ENCODE data around the gene SMIM24.
"Not testable (repeated sequence)": the region's sequence is repeated elsewhere in the genome, so short reads cannot be mapped to it uniquely, and the experiment has no call there.

Gene SMIM24

DNA sequence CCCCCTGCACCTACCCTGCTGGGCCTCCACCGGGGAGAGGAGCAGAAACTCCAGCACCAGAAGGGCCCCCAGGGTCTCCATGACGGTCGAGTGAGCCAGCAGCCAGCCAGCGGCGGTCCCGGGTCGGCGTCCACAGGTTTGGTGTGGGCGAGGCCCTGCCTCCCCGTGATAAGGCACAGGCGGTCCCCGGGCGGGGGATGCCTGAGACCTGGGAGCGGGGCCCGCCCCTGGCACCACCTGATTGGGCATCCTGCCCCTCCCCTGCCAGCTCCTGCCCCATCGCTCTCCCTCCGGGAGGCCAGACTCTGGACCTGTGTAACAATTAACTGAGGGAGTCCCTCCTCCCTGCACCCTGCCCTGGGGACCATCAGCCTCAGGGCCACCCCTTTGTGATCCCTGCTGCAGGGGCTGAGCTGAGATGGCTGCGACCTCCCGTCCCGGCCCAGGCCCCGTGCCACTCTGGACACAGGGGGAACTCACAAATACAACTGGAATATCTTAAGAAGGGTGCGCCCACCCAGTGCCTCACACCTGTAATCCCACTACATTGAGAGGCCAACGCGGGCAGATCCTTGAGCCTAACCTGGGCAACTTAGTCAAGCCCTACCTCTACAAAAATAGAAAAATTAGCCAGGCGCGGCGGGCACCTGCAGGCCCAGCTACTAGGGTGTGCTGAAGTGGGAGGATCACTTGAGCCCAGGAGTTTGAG lies at the start of gene SMIM24:
TSS of gene SMIM24 (minus strand) at position 143 of the 709 bp plus-strand sequence. CDS start at position 81, 62 bp downstream.
- DNase-seq (ENCODE audit: low spot score) = peak; percentile 36

DNA sequence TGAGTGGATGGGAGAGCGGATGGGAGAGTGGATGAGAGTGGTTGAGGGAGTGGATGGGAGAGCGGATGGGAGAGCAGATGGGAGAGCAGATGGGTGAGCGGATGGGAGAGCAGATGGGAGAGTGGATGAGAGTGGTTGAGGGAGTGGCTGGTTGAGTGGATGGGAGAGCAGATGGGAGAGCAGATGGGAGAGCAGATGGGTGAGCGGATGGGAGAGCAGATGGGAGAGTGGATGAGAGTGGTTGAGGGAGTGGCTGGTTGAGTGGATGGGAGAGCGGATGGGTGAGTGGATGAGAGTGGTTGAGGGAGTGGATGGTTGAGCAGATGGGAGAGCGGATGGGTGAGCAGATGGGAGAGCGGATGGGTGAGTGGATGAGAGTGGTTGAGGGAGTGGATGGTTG lies 49.0 kb upstream of the SMIM24 start:
- not testable (repeated sequence) for DNase-seq (ENCODE audit: low spot score)

DNA sequence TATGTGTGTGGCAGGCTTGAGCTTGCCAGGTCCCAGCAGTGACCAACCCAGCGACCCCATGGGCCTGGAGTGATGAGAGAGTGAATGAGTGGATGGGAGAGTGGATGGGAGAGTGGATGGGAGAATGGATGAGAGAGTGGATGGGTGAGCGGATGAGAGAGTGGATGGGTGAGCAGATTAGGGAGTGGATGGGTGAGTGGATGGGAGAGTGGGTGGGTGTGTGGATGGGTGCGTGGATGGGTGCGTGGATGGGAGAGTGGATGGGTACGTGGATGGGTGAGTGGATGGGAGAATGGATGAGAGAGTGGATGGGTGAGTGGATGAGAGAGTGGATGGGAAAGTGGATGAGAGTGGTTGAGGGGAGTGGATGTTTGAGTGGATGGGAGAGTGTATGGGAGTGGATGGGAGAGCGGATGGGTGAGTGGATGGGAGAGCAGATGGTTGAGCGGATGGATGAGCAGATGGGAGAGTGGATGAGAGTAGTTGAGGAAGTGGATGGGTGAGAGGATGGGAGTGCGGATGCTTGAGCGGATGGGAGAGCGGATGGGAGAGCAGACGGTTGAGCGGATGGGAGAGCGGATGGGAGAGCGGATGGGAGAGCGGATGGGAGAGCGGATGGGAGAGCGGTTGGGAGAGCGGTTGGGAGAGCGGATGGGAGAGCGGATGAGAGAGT lies 48.4 kb upstream of the SMIM24 start:
- DNase-seq (ENCODE audit: low spot score) = no peak

DNA sequence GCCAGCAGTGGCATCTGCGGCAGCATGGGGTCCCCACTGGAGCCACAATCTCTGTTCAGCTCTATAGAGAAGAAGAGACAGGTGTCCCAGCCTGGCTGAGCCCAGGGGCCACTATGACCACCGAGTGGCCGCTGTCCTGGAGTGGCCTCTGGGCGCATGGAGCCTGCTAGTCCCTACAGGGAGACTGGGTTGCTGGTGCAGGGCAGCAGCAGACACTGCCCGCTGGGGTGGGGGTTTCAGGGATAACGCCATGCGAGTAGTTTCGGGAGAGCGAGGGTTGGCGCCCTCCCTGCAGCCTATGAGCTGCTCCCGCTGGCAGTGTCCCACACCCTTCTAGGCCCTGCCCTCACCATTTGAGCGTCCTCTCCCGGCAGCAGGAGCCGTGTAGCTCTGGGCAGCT lies 47.8 kb upstream of the SMIM24 start:
- DNase-seq (ENCODE audit: low spot score) = no peak

DNA sequence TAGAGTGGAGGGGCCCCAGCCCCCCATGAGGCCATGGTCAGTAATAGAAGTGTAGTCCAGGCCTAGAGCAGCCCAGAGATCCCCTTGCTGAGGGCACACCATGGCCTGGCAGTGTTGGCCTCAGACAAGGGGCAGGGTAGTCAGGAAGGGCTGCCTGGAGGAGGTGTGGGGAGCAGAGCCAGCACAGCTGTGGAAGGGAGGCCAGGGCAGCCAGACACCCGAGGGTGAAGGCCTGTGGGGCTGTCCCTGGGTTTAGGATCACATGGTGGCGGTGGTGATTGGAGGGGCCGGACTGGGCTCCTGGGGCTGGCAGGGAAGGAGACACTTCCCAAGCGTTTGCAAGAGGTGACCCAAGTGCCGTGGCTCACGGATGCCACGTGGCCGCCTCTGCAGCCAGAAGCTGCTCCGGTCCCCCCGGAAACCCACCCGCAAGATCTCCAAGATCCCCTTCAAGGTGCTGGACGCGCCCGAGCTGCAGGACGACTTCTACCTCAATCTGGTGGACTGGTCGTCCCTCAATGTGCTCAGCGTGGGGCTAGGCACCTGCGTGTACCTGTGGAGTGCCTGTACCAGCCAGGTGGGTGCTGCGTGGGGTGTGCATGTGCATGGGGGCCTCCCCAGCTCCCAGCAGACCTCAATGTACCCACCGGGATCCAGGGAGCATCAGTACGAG lies 47.0 kb upstream of the SMIM24 start:
- no peak for DNase-seq (ENCODE audit: low spot score)

DNA sequence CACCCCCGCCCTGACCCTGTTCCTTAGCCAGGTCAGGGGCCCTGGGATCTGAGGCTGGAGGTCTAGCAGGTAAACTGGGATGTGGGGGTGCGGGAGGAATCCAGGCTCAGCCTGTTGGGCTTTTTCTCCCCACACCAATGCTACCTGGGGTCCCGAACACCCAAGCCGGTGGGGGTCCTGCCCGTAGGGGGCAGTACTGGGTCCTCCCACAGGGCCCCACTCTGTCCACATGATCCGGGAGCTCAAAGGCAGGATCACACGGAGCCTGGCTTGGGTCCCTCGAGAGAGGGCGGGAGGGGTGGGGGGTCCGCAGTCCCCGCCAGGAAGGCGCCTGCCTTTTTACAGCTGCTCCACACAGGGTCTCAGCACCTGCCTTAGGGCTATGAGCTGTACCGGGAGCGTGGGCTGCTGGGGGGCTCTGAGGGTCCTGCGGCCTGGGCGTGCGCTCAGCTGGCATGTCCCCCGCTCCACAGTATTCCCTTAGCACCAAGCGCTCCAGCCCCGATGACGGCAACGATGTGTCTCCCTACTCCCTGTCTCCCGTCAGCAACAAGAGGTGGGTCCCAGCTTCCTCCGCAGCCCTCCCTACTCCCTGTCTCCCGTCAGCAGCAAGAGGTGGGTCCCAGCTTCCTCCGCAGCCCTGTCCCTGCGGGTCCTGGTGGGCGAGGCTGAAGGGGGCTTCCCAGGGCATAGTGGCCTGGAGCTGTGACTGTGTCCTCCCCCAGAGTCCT lies 46.3 kb upstream of the SMIM24 start:
- no peak for DNase-seq (ENCODE audit: low spot score)

DNA sequence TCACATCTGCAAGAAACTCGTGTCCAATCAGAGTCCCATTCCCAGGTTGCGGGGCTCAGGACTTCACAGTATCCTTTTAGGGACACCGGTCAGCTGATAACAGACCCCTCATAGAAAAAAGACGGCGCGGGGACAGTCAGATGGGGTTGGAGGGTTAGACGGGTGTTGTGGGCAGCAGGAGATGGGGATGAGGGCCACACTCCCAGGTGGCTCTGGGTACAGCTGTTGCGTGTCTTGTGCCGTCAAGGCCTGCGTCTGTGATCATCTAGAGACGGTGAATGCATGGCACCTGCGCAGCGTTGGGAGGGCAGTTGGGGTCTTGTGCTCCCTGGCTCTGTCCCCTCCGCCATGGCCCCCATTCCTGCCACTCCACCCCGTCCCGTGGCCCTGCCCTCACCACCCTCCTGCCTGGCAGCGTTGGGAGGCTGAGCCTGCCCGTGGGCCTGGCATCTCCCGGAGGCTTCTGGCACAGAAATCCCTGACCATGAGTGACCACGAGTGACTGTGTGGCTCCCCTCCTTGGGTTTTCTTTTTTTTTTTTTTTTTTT lies 44.7 kb upstream of the SMIM24 start:
- DNase-seq (ENCODE audit: low spot score) = no peak

DNA sequence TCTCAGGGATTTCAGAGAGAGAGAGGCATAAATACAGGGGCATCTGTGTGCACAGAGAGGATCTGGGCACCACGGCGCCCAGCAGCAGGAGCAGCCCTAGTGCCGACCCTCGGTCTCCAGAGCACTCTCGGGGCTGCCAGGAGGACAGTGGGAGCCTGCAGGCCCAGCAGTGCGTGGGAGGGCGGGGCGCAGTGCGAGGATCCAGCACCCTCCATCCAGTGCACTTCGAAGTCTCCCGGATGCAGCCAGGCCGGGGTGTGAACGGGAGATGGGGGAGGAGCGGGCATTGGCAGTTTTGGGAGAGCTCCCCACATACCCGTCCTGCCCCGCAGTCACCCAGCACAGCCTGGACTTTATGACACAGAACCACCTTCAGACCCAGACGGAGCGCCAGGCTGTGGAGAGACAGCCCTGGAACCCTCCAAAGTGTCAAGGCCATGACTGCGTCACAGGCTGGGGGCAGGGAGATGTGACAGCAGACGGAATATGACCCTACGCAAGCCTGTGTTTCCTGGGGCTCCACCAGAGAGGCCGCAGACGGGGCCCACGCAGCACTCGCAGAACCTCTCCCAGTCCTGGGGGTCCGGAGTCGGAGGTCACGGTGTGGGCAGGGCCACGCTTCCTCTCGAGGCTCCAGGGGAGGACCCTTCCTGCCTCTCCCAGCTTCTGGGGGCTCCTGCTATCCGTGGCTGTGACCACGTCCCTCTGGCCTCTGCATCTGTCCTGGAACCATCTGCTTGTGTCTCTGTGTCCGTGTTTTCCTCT lies 43.9 kb upstream of the SMIM24 start:
- DNase-seq (ENCODE audit: low spot score) = no peak

DNA sequence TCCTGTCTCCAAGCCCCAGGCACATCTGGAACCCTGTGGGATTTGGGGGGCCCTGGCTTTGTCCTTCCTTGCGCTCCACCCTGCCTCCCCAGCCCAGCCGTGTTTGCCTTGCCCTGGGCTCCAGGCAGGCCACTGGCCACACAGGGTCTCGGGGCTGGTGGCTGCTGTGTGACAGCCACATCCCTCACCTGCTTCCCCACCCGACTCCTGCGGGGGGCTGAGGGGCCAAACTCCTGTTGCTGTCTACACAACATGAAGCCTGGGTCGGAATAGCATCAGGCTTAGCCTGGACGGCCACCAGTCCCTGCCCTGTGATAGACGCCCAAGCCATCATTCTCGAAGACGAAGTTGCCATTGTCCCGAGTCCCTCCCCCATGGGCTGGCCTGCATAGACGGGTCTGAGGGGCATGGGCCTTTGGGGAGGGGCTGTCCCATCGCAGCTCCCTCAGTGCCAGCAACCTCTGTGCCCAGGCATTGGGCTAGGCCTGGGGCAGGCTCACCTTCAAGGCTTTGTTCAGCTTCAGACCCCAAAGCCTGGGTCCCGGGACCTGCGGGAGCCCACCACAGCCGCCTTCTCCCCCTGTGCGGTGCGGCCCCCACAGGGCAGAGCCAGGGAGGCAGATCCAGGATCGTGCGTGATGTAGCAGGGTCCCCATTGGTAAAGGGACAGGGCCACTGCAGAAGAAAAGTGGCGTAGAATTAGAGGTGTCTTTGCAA lies 43.2 kb upstream of the SMIM24 start:
- DNase-seq (ENCODE audit: low spot score) = no peak

DNA sequence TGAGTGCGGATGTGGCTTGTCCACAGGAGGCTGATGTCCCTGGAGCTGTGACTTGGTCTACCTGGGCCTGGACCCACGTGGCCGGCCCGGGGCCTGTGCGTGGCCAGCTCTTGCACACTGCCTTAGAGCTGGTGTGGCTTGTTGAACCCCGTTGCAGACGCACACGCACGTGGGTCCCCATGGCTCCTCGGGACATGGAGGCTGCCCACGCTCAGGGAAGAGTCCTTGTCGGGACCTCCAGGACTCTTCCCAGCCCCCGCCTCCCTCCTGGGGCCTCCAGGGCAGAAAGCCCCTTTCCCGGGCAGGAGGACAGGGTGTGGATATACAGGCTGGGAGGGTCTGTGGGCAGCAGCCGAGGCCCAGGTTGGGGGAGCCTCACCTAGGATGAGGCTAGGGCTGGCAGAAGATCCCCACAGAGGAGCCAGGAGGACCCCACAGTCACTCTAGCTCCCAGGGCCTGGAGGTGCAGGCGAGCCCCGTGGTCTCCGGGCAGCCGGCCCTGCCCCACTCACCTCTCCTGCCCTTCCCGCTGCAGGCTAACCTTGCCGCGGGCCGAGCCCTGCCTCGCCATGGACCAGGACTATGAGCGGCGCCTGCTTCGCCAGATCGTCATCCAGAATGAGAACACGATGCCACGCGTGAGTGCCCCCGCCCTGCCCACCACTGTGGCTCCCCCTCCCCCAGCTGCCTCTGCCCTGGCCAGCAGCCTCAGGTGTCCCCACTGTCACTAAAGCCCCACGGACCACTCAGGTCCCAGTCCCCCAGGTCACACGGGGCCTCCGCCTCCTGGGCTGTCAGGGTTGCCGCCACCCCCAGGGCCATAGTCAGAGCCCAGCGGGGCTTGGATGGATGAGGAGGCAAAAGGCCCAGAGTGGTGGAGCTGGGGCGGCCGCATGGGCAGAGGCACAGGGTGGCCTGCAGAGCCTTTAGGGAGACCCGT lies 42.4 kb upstream of the SMIM24 start:
- no peak for DNase-seq (ENCODE audit: low spot score)

DNA sequence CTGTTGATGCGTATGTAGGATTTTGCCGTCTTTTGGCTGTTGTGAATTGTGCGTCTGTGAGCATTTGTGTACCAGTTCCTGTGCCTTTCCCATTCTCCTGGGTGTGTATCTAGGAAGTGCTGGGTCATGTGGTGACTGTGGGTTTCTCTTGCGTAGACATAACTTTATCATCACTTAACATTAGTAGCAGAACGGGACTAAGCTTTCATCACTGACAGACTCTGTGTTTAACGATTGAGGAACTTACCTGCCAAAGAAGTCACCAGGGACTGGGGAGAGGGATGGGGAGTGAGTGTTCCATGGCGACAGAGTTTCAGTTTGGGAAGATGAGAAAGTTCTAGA lies 40.8 kb upstream of the SMIM24 start:
- DNase-seq (ENCODE audit: low spot score) = peak; percentile 22

DNA sequence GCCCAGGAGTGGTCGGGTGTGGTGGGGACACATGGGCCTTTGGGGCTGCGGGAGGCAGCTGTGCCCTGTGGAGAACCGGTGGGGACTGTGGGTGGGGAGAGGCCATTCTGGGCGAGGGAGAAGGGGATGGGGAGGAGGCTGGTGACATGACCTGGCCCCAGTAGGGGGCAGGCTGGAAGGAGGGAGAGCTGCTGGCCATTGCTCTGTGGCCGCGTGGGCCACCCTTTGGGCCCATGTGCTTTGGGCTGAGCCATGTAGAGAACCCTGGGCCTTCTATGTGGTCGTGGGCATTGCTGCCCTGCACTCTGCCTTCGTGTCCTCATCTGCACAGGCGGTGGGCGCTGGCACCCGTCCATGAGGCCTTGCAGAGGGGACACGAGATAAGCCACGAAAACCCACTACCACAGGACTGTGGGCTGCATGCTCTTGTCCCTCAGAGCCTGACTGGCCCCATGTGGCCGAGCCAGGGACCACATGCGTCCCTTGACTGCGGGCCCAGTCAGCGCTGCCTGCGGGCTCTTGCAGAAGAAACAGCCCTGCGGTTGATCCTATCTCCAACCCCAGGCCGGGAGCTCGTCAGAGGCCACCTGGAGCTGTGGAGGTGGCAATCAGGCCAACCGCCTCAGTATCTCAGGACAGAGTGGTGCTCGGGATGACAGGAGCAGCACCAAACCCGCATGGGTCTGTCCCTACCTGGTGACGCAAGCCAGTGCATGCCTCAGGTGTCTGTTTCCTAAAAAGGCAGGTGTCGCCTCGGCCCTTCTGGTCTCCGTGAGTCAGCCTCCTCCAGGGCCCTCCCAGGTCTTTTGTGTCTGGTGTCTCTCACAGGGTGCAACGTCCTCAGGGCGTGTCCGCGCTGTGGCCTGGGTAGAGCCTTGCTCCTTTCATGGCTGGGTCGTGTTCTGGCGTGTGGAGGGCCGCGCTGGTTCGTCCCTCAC lies 40.1 kb upstream of the SMIM24 start:
- DNase-seq (ENCODE audit: low spot score) = no peak

DNA sequence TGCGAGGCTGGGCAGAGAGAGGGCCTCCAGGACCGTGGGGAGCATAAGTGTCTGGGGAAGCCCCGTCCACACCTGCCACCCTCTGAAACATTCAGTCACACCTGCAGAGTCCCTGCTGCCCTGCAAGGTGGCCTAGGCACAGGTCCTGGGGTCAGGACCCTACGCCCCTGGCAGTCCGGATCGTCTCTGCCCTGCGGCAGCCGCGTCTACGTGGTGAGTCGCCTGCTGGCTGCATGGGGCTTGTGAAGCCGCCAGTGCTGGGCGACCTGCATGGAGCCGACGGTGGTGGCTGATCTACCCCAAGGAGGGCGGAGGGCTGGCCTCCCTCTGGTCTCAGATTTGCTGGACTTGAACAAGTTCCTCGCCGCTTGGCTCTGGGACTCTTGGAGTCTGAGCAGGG lies 38.8 kb upstream of the SMIM24 start:
- DNase-seq (ENCODE audit: low spot score) = no peak

DNA sequence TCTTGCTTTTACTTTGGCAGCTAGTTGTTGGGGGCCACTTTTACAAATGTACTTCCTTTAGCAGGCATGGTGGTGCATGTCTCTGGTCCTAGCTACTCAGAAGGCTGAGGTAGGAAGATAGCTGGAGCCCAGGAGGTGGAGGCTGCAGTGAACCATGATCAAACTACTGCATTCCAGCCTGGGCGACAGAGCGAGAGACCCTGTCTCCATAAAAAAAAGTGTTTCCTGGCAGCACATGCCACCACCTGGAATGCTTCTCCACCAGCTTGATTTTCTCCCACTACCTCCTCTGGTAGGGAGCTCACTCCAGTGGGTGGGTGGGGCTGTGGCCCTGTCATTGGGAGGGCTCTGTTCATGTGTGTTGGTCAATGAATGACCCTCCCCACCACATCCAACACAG lies 38.3 kb upstream of the SMIM24 start:
- DNase-seq (ENCODE audit: low spot score) = peak; percentile 61

DNA sequence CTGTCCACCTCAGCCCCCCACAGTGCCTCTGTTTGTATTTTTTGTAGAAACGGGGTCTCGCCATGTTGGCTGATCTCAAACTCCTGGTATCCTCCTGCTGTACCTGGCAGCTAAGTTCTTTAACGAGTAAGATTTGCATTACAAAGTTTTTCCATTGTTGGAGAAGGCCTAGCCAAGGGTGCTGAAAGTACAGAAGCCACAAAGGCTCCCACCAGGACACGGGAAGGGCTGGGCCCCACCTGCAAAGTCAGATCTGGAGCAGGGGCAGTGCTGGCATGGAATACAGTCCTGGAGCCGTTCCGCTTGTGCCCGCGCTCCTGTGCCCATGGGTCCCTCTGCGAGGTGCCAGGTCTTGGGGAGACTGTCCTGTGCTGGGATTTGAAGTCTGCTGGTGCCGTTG lies 37.9 kb upstream of the SMIM24 start:
- DNase-seq (ENCODE audit: low spot score) = no peak

DNA sequence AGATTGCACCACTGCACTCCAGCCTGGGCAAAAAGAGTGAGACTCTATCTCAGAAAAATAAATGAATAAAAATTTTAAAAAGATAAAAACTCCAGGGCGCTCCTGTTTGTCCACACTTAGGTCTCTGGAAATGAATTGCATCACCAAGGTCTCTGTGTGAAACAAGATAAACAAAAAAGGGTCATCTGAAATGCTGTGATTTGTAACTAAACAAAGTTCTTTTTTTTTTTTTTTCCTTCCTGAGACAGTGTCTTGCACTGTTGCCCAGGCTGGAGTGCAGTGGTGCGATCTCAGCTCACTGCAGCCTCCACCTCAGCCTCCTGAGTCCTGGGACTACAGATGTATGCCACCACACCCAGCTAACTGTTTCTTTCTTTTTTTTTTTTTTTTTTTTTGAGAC lies 37.3 kb upstream of the SMIM24 start:
- no peak for DNase-seq (ENCODE audit: low spot score)

DNA sequence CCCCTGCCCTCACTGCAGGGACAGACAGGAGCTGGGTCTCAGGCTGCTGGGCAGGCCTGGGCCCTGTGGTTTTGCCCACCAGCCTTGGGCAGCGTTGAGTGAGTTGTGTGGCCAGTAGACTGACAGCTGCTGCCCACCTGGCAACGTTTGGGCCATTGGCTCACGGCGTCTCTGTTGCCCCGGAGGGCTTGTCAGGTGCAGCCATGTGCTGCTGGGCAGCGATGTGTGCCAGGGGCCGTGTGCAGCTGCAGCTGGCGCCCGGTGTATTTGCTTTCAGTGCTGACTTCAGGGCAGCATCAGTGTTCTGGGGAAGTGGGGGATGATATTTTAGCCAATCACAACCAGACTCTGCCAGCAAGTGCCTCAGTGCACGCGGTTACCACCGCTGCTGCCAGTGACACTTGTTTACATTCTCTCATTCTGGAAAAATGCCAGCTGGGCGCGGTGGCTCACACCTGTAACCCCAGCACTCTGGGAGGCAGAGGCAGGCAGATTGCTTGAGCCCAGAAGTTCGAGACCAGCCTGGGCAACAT lies 36.4 kb upstream of the SMIM24 start:
- DNase-seq (ENCODE audit: low spot score) = peak; percentile 72

DNA sequence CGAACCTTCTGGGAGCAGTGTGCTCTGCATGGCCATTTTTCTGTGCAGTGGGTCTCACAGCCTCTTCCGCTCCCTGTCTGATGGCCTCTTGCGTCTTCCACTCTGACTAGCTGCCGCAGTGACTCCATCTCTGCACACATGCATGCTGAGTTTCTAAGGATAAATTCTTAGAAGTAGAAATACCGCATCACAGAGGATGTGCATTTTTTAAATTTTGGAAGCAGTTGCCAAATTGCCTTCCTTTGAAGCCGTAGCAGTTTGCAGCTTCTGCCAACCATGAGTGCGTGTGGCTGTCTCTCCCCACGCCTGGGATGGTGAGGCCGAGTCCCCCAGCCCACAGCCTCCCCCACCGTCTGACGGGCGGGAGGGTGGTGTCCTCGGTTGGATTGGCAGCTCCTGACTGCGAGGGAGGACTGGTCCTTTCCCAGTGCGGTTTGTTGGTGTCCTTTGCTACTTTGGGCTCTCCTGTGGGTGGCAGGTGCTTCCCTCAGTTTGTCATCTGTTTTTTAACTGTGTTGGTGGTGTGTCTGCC lies 35.6 kb upstream of the SMIM24 start:
- DNase-seq (ENCODE audit: low spot score) = no peak
